DOHH2 (cell line): ENCODE data around the gene WNT8B.

Experiments
- H3F3A ChIP-seq: fragments of 200-600 bp; sonication (generic), shearing (Covaris generic); 2 replicates; pipeline ENCODE4 v1.6.0; 2016; ENCODE audit warnings: antibody characterized with exemption, mild to moderate bottlenecking; ENCODE audit not compliant: control insufficient read depth, insufficient read depth
- H3K27ac ChIP-seq: fragments of 200-600 bp; sonication (generic); 2 replicates; pipeline ENCODE4 v1.5.1; 2014; ENCODE audit warnings: low read depth, mild to moderate bottlenecking, low read length, moderate library complexity
- H3K27me3 ChIP-seq: fragments of 200-600 bp; sonication (generic); 2 replicates; pipeline ENCODE4 v1.6.1; 2014; ENCODE audit warnings: mild to moderate bottlenecking, low read length, mixed read lengths; ENCODE audit not compliant: control insufficient read depth
- H3K36me3 ChIP-seq: fragments of 200-600 bp; sonication (generic); 2 replicates; pipeline ENCODE4 v1.6.1; 2014; ENCODE audit warnings: mild to moderate bottlenecking, low read length, moderate library complexity, mixed read lengths; ENCODE audit not compliant: control insufficient read depth
- H3K4me1 ChIP-seq: fragments of 200-600 bp; sonication (generic); 2 replicates; pipeline ENCODE4 v1.6.1; 2014; ENCODE audit warnings: mild to moderate bottlenecking, low read length, mixed read lengths; ENCODE audit not compliant: control insufficient read depth
- H3K4me2 ChIP-seq: fragments of 200-600 bp; sonication (generic); 2 replicates; pipeline ENCODE4 v1.6.0; 2014; ENCODE audit warnings: mild to moderate bottlenecking, low read length, moderate library complexity
- H3K4me3 ChIP-seq: fragments of 200-600 bp; sonication (generic); 2 replicates; pipeline ENCODE4 v1.5.1; 2014; ENCODE audit warnings: mild to moderate bottlenecking, low read length, mixed read lengths
- H3K79me2 ChIP-seq: fragments of 200-600 bp; sonication (generic); 2 replicates; pipeline ENCODE4 v1.6.1; 2014; ENCODE audit warnings: mild to moderate bottlenecking, low read length, mixed read lengths; ENCODE audit not compliant: control insufficient read depth
- H3K9me2 ChIP-seq: fragments of 200-600 bp; sonication (generic); replicated peaks from 2 replicates; pipeline ENCODE4 v1.6.1; 2014; ENCODE audit warnings: mild to moderate bottlenecking, low read length, mixed read lengths; ENCODE audit not compliant: control insufficient read depth
- H3K9me3 ChIP-seq: fragments of 200-600 bp; sonication (generic); 2 replicates; pipeline ENCODE4 v1.6.1; 2014; ENCODE audit warnings: antibody characterized with exemption, low read length, mixed read lengths; ENCODE audit not compliant: control insufficient read depth, insufficient read depth
- H4K20me1 ChIP-seq: fragments of 200-600 bp; sonication (generic); 2 replicates; pipeline ENCODE4 v1.6.0; 2014; ENCODE audit warnings: low read depth, mild to moderate bottlenecking, antibody characterized with exemption, low read length, moderate library complexity; ENCODE audit not compliant: control insufficient read depth, insufficient read depth
- EZH2phosphoT487 ChIP-seq: fragments of 200-600 bp; sonication (generic); IDR thresholded peaks from 2 replicates; pipeline ENCODE4 v1.6.1; 2017; ENCODE audit warnings: borderline replicate concordance, mild to moderate bottlenecking, antibody characterized with exemption, low read length, moderate library complexity, mixed read lengths
- TF ChIP-seq, protein P1 (sequence below): fragments of 200-600 bp; sonication (generic); IDR thresholded peaks from one replicate; pipeline ENCODE4 v1.5.1; 2014; ENCODE audit warnings: antibody characterized with exemption, mild to moderate bottlenecking, low read depth, low read length; ENCODE audit not compliant: poor library complexity, severe bottlenecking

Gene WNT8B

DNA sequence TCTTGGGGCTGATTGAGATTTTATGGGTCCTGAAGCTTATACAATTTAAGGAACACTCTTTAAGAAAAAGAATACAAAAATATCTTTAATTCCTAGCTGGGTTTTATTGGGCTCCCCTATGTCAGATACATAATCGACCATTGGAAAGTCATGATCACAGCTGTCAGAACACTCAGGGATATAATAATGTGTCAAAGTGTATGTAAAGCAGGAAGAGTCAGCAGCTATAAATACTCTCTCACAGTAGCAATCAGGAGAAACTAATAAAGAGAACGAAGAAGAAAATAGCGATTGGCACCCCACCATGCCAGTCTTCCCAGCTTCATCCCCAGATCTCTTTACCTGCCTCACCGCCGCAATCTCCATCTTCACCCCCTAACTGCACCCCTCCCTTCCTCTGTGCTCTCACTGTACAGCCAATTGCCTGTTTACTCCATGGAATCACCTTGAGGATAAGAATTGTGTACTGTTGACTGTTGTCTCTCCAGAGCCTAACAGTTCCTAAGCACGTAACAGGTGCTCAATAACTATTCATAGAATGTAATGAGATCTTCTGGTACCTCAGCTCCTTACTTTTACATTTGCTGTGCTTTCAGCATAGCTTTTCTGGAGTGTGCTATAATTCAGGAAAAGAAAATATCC is 24.0 kb upstream of the WNT8B start:
- H4K20me1 ChIP-seq, result no peaks in the 10 kb centered on the region
- H3F3A ChIP-seq, result no peaks in the 10 kb centered on the region
- H3K27ac ChIP-seq, result no peak overlapping the region
- no peak for TF ChIP-seq EZH2phosphoT487
- TF ChIP-seq, protein P1, sequence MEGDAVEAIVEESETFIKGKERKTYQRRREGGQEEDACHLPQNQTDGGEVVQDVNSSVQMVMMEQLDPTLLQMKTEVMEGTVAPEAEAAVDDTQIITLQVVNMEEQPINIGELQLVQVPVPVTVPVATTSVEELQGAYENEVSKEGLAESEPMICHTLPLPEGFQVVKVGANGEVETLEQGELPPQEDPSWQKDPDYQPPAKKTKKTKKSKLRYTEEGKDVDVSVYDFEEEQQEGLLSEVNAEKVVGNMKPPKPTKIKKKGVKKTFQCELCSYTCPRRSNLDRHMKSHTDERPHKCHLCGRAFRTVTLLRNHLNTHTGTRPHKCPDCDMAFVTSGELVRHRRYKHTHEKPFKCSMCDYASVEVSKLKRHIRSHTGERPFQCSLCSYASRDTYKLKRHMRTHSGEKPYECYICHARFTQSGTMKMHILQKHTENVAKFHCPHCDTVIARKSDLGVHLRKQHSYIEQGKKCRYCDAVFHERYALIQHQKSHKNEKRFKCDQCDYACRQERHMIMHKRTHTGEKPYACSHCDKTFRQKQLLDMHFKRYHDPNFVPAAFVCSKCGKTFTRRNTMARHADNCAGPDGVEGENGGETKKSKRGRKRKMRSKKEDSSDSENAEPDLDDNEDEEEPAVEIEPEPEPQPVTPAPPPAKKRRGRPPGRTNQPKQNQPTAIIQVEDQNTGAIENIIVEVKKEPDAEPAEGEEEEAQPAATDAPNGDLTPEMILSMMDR, result no peak
- no peak overlapping the region for H3K4me2 ChIP-seq
- no peaks in the 10 kb centered on the region for H3K27me3 ChIP-seq
- H3K9me2 ChIP-seq, result no peaks in the 10 kb centered on the region
- H3K4me1 ChIP-seq, result no peaks in the 10 kb centered on the region
- H3K36me3 ChIP-seq, result no peaks in the 10 kb centered on the region
- H3K79me2 ChIP-seq, result no peaks in the 10 kb centered on the region
- H3K4me3 ChIP-seq, result no peak overlapping the region
- H3K9me3 ChIP-seq, result no peaks in the 10 kb centered on the region

DNA sequence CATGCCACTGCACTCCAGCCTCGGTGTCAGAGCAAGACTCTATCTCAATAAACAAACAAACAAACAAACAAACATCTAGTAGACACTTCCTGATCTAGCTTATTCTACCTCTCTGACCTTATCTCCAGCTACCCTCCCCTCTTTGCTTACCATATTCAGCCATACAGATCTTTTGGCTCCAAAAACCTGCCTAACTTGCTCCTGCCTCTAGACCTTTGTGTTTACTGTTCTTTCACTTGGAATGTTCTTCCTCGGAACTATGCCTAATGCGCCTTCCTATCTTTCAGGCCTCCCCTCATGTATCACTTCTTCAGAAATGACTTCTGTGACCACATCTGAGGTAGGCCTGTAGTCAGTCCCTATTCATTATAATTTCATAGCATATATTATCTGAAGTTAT is 20.3 kb upstream of the WNT8B start:
- Histone ChIP-seq H4K20me1 (no peaks in the 10 kb centered on the region), H3K27ac (no peak overlapping the region), H3K4me3 (no peak overlapping the region), H3K27me3 (no peaks in the 10 kb centered on the region), H3K9me2 (no peaks in the 10 kb centered on the region), H3K79me2 (no peaks in the 10 kb centered on the region), H3F3A (no peaks in the 10 kb centered on the region), H3K4me1 (peaks cover 13% of the 10 kb centered on the region), H3K9me3 (no peaks in the 10 kb centered on the region), H3K4me2 (no peak overlapping the region), H3K36me3 (no peaks in the 10 kb centered on the region)
- TF ChIP-seq EZH2phosphoT487, result no peak
- TF ChIP-seq, protein P1, result no peak

DNA sequence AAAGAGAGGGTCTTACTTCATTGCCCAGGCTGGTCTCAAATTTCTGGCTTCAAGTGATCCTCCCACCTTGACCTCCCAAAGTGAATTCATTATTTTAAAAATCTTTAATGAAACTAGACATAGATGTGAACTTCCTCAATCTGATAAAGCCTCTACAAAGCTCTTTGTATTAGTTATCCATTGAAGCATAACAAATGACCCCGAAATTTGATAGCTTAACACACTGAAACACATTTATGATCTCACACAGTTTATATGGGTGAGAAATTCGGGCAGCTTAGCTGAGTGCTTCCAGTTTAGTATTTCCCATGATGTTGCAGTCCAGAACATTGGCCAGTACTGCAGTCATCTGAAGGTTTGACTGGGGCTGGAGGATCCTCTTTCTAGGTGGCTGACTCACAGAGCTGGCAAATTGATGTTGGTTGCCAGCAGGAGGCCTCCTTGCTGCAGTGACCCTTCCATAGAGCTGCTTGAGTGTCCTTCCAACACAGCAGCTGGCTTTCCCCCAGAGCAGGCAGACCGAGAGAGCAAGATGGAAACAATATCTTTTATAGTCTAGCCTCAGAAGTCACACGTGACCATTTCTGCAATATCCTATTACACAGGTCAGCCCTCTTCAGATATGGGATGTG is 16.6 kb upstream of the WNT8B start:
- Histone ChIP-seq H3K9me3 (no peaks in the 10 kb centered on the region), H3K4me1 (peaks cover 13% of the 10 kb centered on the region), H3F3A (no peaks in the 10 kb centered on the region), H3K4me3 (peak overlapping the region; percentile 50), H3K27me3 (no peaks in the 10 kb centered on the region), H4K20me1 (no peaks in the 10 kb centered on the region), H3K27ac (0 out of 2 replicates have a peak overlapping the region, but pooled peaks have one; percentile 11), H3K4me2 (peak overlapping the region; percentile 59), H3K79me2 (no peaks in the 10 kb centered on the region), H3K9me2 (no peaks in the 10 kb centered on the region), H3K36me3 (no peaks in the 10 kb centered on the region)
- no peak for TF ChIP-seq EZH2phosphoT487
- TF ChIP-seq, protein P1, result peak; percentile 37
